Transverse colon (tissue), 4 donors: ENCODE results near the gene OR6B2.

Experiments
- CTCF ChIP-seq, 5 experiments: fragments of 200-600 bp in 3 of 5; fragments of 450-650 bp in 2 of 5; sonication (generic) in 3 of 5; IDR thresholded peaks; 1 replicate in 2 of 5; 2 replicates in 3 of 5; pipeline ENCODE4 v1.5.1; 2016 to 2017; ENCODE audit warnings: antibody characterized with exemption in 5 of 5, inconsistent platforms in 3 of 5, mild to moderate bottlenecking in 2 of 5, moderate library complexity in 1 of 5
- EP300 ChIP-seq: sonication (generic); formaldehyde crosslinking; IDR thresholded peaks from one replicate; pipeline ENCODE4 v1.6.1; 2017; ENCODE audit warnings: antibody characterized with exemption, low read depth
- POLR2A ChIP-seq: fragments of 450-650 bp; IDR thresholded peaks from one replicate; pipeline ENCODE4 v1.6.1; 2016; ENCODE audit warnings: antibody characterized with exemption, mild to moderate bottlenecking, moderate library complexity
- POLR2AphosphoS5 ChIP-seq, 3 donors: sonication (generic); formaldehyde crosslinking; IDR thresholded peaks; one replicate each; pipeline ENCODE4 v1.6.1; 2016; ENCODE audit warnings: antibody characterized with exemption in 3 of 3

GRCh38 chr2:240041363-240041762, 11.1 kb upstream of the OR6B2 start:
- TF ChIP-seq CTCF (IDR thresholded peaks at IDR 0.05) (no peak), POLR2A (no peak), POLR2AphosphoS5 (IDR thresholded peaks at IDR 0.05) (no peak), EP300 (no peak)
